22Rv1 (cell line): ENCODE measurements around the gene STN1.

Source experiments
- ZFX ChIP-seq: fragments of 450-650 bp; IDR thresholded peaks from 2 replicates; pipeline ENCODE4 v1.6.1; 2017; ENCODE audit warnings: antibody characterized with exemption, borderline replicate concordance
- TF ChIP-seq, protein P1 (sequence below): fragments of 450-650 bp; IDR thresholded peaks from 2 replicates; pipeline ENCODE4 v1.5.1; 2017; ENCODE audit warnings: mild to moderate bottlenecking

DNA sequence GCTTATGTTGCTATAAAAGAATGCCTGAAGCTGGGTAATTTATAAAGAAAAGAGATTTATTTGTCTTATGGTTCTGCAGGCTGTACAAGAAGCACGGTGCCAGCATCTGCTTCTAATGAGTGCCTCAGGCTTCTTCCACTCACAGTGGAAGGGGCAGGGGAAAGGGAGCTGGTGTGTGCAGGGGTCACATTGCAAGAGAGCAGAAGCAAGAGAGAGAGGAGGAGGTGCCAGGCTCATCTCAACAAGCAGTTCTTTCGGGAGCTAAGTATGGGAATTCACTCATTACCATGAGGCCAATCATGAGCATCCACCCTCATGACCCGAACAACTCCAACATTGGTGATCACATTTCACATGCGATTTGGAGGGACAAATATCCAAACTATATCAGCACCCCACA lies 31.7 kb upstream of the STN1 start:
- TF ChIP-seq, protein P1, sequence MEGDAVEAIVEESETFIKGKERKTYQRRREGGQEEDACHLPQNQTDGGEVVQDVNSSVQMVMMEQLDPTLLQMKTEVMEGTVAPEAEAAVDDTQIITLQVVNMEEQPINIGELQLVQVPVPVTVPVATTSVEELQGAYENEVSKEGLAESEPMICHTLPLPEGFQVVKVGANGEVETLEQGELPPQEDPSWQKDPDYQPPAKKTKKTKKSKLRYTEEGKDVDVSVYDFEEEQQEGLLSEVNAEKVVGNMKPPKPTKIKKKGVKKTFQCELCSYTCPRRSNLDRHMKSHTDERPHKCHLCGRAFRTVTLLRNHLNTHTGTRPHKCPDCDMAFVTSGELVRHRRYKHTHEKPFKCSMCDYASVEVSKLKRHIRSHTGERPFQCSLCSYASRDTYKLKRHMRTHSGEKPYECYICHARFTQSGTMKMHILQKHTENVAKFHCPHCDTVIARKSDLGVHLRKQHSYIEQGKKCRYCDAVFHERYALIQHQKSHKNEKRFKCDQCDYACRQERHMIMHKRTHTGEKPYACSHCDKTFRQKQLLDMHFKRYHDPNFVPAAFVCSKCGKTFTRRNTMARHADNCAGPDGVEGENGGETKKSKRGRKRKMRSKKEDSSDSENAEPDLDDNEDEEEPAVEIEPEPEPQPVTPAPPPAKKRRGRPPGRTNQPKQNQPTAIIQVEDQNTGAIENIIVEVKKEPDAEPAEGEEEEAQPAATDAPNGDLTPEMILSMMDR = no peak
- TF ChIP-seq ZFX = no peak
